ENCODE data around the gene YKT6.
"Not testable (repeated sequence)": the region's sequence is repeated elsewhere in the genome, so short reads cannot be mapped to it uniquely, and the experiment has no call there.

The YKT6 gene

GRCh38 chr7:44172352-44172751, 28.4 kb upstream of the YKT6 start:
- in situ Hi-C loops (cut with MboI; ENCODE audit: low sequenced_read_pairs) = no loop called here

- in situ Hi-C loops (cut with MboI; ENCODE audit: low sequenced_read_pairs) = no loop called here
Observed at GRCh38 chr7:44172803-44173424, 27.9 kb upstream of the YKT6 start.

- in situ Hi-C loops (cut with MboI; ENCODE audit: low sequenced_read_pairs) = no loop called here
Observed at GRCh38 chr7:44173911-44174693, 26.7 kb upstream of the YKT6 start.

- in situ Hi-C loops (cut with MboI; ENCODE audit: low sequenced_read_pairs) = not testable (repeated sequence)
Observed at GRCh38 chr7:44174694-44174948, 26.2 kb upstream of the YKT6 start.

GRCh38 chr7:44175730-44176129, 25.0 kb upstream of the YKT6 start:
- in situ Hi-C loops (cut with MboI; ENCODE audit: low sequenced_read_pairs) = no loop called here

GRCh38 chr7:44176486-44176885, 24.3 kb upstream of the YKT6 start:
- in situ Hi-C loops (cut with MboI; ENCODE audit: low sequenced_read_pairs) = no loop called here

- in situ Hi-C loops (cut with MboI; ENCODE audit: low sequenced_read_pairs) = no loop called here
Observed at GRCh38 chr7:44177570-44178131, 23.1 kb upstream of the YKT6 start.

GRCh38 chr7:44180631-44181030, 20.1 kb upstream of the YKT6 start:
- in situ Hi-C loops (cut with MboI; ENCODE audit: low sequenced_read_pairs) = no loop called here

- in situ Hi-C loops (cut with MboI; ENCODE audit: low sequenced_read_pairs) = no loop called here
Observed at GRCh38 chr7:44182827-44183226, 18.0 kb upstream of the YKT6 start.

GRCh38 chr7:44183386-44183785, 17.4 kb upstream of the YKT6 start:
- in situ Hi-C loops (cut with MboI; ENCODE audit: low sequenced_read_pairs) = no loop called here

GRCh38 chr7:44184206-44184872, 16.4 kb upstream of the YKT6 start:
- in situ Hi-C loops (cut with MboI; ENCODE audit: low sequenced_read_pairs) = no loop called here

- in situ Hi-C loops (cut with MboI; ENCODE audit: low sequenced_read_pairs) = no loop called here
Observed at GRCh38 chr7:44184873-44185446, 15.8 kb upstream of the YKT6 start.

- in situ Hi-C loops (cut with MboI; ENCODE audit: low sequenced_read_pairs) = no loop called here
Observed at GRCh38 chr7:44185729-44186128, 15.0 kb upstream of the YKT6 start.

GRCh38 chr7:44186736-44187135, 14.0 kb upstream of the YKT6 start:
- in situ Hi-C loops (cut with MboI; ENCODE audit: low sequenced_read_pairs) = no loop called here

GRCh38 chr7:44187636-44188416, 13.0 kb upstream of the YKT6 start:
- in situ Hi-C loops (cut with MboI; ENCODE audit: low sequenced_read_pairs) = no loop called here

- in situ Hi-C loops (cut with MboI; ENCODE audit: low sequenced_read_pairs) = no loop called here
Observed at GRCh38 chr7:44188480-44189225, 12.1 kb upstream of the YKT6 start.

GRCh38 chr7:44189286-44189992, 11.3 kb upstream of the YKT6 start, which contains the start of gene GCK:
GCK (minus strand) TSS chr7:44189439; CDS start chr7:44188953, 486 bp downstream.
- in situ Hi-C loops (cut with MboI; ENCODE audit: low sequenced_read_pairs) = no loop called here

GRCh38 chr7:44189993-44190872, 10.5 kb upstream of the YKT6 start:
- in situ Hi-C loops (cut with MboI; ENCODE audit: low sequenced_read_pairs) = no loop called here

All from HL-60/S4 (cell line).